Activated CD8-positive, alpha-beta memory T cell treated with anti-CD3 and anti-CD28 coated beads for 1 hour (primary cell): ENCODE results near the gene NDUFA13.

Experiments used
- DNase-seq, 2 donors: peaks; one replicate each; pipeline ENCODE4 v3.0.0-alpha.2; 2020; ENCODE audit warnings: low read depth in 1 of 2; ENCODE audit errors: extremely low read depth in 1 of 2

Gene NDUFA13

DNA sequence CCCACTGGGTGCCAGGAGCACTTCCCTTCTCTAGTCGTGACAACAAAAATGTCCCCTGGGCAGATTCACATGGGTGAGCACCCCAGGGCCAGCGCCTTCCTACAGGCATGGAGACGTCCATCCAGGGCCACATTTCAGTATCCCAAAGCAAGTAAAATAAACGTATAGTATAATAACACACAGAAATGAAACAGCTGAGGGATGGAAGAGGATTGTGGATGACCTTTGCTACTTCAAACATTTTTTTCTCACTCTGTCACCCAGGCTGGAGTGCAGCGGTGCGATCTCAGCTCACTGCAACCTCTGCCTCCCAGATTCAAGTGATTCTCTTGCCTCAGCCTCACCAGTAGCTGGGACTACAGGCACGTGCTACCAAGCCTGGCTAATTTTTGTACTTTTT, 50.3 kb downstream of the NDUFA13 start:
- DNase-seq, result no peak

DNA sequence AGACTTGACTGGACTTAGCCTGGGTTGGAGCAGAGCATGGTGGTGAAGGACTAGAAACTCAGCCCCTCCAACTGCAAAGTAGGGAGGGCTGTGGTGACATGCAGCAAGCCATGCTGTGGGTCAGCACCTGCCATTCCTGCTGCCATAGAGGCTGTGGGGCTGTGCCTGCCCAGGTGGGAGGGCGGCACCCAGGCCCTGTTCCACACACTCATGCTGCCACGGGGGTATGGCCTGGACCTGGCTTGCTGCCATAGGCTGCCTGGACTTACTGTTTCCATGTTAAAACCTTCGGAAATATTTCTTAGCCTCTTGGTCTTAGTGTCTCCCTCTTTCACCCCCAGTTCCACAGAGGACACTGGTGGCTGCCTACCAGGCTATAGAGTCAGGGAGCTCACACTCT, 51.4 kb downstream of the NDUFA13 start:
- no peak for DNase-seq

- no peak for DNase-seq
These were observed 53.1 kb downstream of the NDUFA13 start for GRCh38 chr19:19568802-19569756.

DNA sequence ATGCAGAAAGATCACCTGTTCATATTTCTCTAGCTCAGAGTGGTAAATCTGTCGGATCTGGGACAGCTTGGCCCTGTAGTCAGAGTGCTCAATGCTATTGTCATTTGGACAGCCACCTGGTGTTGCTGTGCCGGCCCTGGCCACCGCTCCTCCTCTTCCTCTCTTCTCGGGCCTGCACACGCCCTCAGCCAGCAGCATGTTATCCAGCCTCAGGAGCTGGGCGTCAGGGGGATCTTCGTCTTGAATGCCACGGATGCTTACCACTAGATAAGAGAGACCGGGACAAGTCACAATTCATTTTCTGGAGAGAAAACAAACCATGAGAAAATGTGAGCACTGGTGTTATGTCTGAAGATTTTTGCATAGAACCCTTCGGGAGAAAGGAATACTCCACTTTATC, 54.5 kb downstream of the NDUFA13 start:
- DNase-seq, result no peak

DNA sequence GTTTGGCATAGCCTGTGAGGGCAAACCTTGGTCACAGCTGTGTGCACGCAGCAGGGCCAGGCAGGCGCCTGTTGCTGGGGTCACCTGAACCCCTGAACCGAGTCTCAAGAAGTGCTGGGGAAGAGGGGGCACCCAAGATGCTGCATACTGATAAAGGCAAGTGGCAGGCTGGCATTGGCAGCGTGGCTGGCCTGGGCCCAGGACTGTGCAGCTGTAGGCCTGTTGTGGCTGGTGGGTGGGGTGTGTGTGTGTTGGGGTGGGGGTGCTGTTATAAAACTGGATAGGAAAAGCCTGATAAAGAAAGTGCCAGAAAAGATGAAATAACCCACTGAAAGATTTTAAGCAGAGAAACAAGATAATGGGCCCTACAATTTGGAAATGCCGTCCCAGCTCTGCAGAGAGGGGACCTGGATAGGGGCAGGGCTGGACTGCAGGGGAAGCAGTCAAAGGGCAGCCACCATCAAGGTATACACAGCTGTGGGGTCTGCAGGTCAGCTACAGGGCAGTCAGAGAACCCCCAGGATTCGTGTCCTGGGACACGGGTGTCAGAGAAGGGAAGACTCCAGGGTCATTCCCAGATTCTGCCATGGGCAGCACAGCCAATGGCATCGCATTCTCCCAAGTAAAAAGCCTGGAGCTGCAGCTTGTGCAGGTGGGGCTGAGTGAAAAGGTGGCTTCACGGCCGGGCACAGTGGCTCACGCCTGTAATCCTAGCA, 55.2 kb downstream of the NDUFA13 start:
- no peak for DNase-seq

GRCh38 chr19:19575411-19575810, 59.4 kb downstream of the NDUFA13 start:
- no peak for DNase-seq
